A549 (cell line): ENCODE results near the gene RCOR2. TPM values are rescaled to one million over a fixed set of nuclear protein-coding genes. Genes with fewer than 3 reads are reported as not detected.

Source experiments
- ATAC-seq, 2 experiments: fragments of 200-7000 bp in 1 of 2; fragments of >200 bp in 1 of 2; cut with Nextera tagmentation in 1 of 2; cut with Tn5 transposase in 1 of 2; 3 replicates each; pipeline versions ENCODE4 v1.8.0 to v1.9.1; 2018 to 2020; ENCODE audit warnings: mild to moderate bottlenecking in 1 of 2, moderate library complexity in 1 of 2
- CTCF ChIA-PET: fragments of 300-600 bp; sonication (Branson Sonifier 250); formaldehyde crosslinking; extraction: SDS; loops from one replicate; lab custom pipeline; 2021; ENCODE audit warnings: antibody characterized with exemption, inconsistent platforms; lab: Yijun Ruan, JAX
- POLR2A ChIA-PET: fragments of 350-600 bp; formaldehyde crosslinking; extraction: SDS; loops from one replicate; lab custom pipeline; 2021; ENCODE audit warnings: antibody characterized with exemption, inconsistent platforms; lab: Yijun Ruan, JAX
- DNase-seq, 2 experiments: peaks; one replicate each; pipeline versions ENCODE4 v3.0.0 to v3.0.0-alpha.2; 2011 to 2016; ENCODE audit warnings: low read depth in 1 of 2, low spot score in 1 of 2
- FAIRE-seq: peaks from 2 replicates; lab custom pipeline; 2011; peaks lifted over from hg19 to GRCh38; lab: Jason Lieb, UNC
- H3K27ac ChIP-seq, 2 experiments: fragments of >200 bp; sonication (Bioruptor Twin); formaldehyde crosslinking; 3 replicates each; pipeline ENCODE4 v1.5.1; 2016 to 2017
- H3K4me1 ChIP-seq: fragments of >200 bp; sonication (Bioruptor Twin); formaldehyde crosslinking; 3 replicates; pipeline ENCODE4 v1.6.1; 2016
- H3K4me2 ChIP-seq: fragments of >200 bp; sonication (Bioruptor Twin); formaldehyde crosslinking; 3 replicates; pipeline ENCODE4 v1.6.1; 2016
- H3K4me3 ChIP-seq: fragments of >200 bp; sonication (Bioruptor Twin); formaldehyde crosslinking; 3 replicates; pipeline ENCODE4 v1.5.1; 2016
- H3K9me3 ChIP-seq: fragments of >200 bp; sonication (Bioruptor Twin); formaldehyde crosslinking; 3 replicates; pipeline ENCODE4 v1.6.1; 2016
- CBX2 ChIP-seq: fragments of 200-600 bp; sonication (generic); IDR thresholded peaks from 2 replicates; pipeline ENCODE4 v1.6.1; 2016; ENCODE audit warnings: low read depth, mild to moderate bottlenecking, borderline replicate concordance
- CBX8 ChIP-seq: fragments of 200-600 bp; sonication (generic); IDR thresholded peaks from 2 replicates; pipeline ENCODE4 v1.6.1; 2016
- CEBPB ChIP-seq, 2 experiments: fragments of >200 bp in 1 of 2; sonication (Bioruptor Twin) in 1 of 2; formaldehyde crosslinking in 1 of 2; IDR thresholded peaks; 2 replicates each; pipeline ENCODE4 v1.6.1; 2012 to 2016
- CHD4 ChIP-seq: fragments of 200-600 bp; sonication (generic); IDR thresholded peaks from 2 replicates; pipeline ENCODE4 v1.6.1; 2016; ENCODE audit warnings: antibody characterized with exemption, mild to moderate bottlenecking, borderline replicate concordance
- EHF ChIP-seq: fragments of 250-450 bp; sonication (Bioruptor Pico); IDR thresholded peaks from 2 replicates; pipeline ENCODE4 v1.5.0; 2020; ENCODE audit warnings: mild to moderate bottlenecking
- EHMT2 ChIP-seq: fragments of 200-600 bp; sonication (generic); IDR thresholded peaks from 2 replicates; pipeline ENCODE4 v1.6.1; 2016; ENCODE audit warnings: antibody characterized with exemption, low read depth, mild to moderate bottlenecking, moderate library complexity
- GATA3 ChIP-seq: IDR thresholded peaks from 2 replicates; pipeline ENCODE4 v1.6.1; 2012; ENCODE audit warnings: borderline replicate concordance
- HDAC2 ChIP-seq: fragments of 200-600 bp; sonication (generic); IDR thresholded peaks from 2 replicates; pipeline ENCODE4 v1.6.1; 2016
- HEYL ChIP-seq: fragments of 250-450 bp; sonication (Bioruptor Pico); IDR thresholded peaks from 2 replicates; pipeline ENCODE4 v1.8.0; 2021; ENCODE audit warnings: mild to moderate bottlenecking, moderate library complexity
- HOXA7 ChIP-seq: fragments of 250-450 bp; sonication (Bioruptor Pico); IDR thresholded peaks from 2 replicates; pipeline ENCODE4 v1.5.0; 2020; ENCODE audit warnings: mild to moderate bottlenecking, moderate library complexity
- HOXB5 ChIP-seq: fragments of 250-450 bp; sonication (Bioruptor Pico); IDR thresholded peaks from 2 replicates; pipeline ENCODE4 v1.5.0; 2020; ENCODE audit warnings: mild to moderate bottlenecking, moderate library complexity
- JUN ChIP-seq, 2 experiments: fragments of >200 bp; sonication (Bioruptor Twin); formaldehyde crosslinking; IDR thresholded peaks; 2 replicates in 1 of 2; 3 replicates in 1 of 2; pipeline ENCODE4 v1.6.1; 2016 to 2017
- KDM5A ChIP-seq: fragments of 200-600 bp; sonication (generic); IDR thresholded peaks from 2 replicates; pipeline ENCODE4 v1.6.1; 2016; ENCODE audit warnings: antibody characterized with exemption, mild to moderate bottlenecking
- MAFK ChIP-seq: fragments of 450-650 bp; IDR thresholded peaks from 2 replicates; pipeline ENCODE4 v1.6.1; 2014; ENCODE audit not compliant: partially characterized antibody
- MYC ChIP-seq: IDR thresholded peaks from 2 replicates; pipeline ENCODE4 v1.6.1; 2012; ENCODE audit warnings: mild to moderate bottlenecking, inconsistent platforms, low read length, improper control_type of control experiment, borderline replicate concordance
- NPAS2 ChIP-seq: fragments of 250-450 bp; sonication (Bioruptor Pico); IDR thresholded peaks from 2 replicates; pipeline ENCODE4 v1.8.0; 2022; ENCODE audit warnings: mild to moderate bottlenecking, moderate library complexity, borderline replicate concordance
- NR3C1 ChIP-seq: fragments of >200 bp; sonication (Bioruptor Twin); formaldehyde crosslinking; IDR thresholded peaks from 3 replicates; pipeline ENCODE4 v1.6.1; 2017
- PHF8 ChIP-seq: fragments of 200-600 bp; sonication (generic); IDR thresholded peaks from 2 replicates; pipeline ENCODE4 v1.6.1; 2016; ENCODE audit warnings: low read depth, mild to moderate bottlenecking, antibody characterized with exemption, moderate library complexity, borderline replicate concordance
- POLR2A ChIP-seq: IDR thresholded peaks from 2 replicates; pipeline ENCODE4 v1.6.1; 2012; ENCODE audit warnings: mild to moderate bottlenecking, low read length
- POLR2AphosphoS2 ChIP-seq: conservative IDR thresholded peaks from 2 replicates; pipeline ENCODE4 v1.6.1; 2012; ENCODE audit warnings: low read length, improper control_type of control experiment, inconsistent platforms
- RAD21 ChIP-seq, 2 experiments: fragments of >200 bp in 1 of 2; sonication (Bioruptor Twin) in 1 of 2; formaldehyde crosslinking in 1 of 2; IDR thresholded peaks in 1 of 2; conservative IDR thresholded peaks in 1 of 2; 2 replicates in 1 of 2; 3 replicates in 1 of 2; pipeline ENCODE4 v1.6.1; 2012 to 2018; ENCODE audit warnings: inconsistent platforms in 1 of 2
- RARB ChIP-seq: fragments of 250-450 bp; sonication (Bioruptor Pico); IDR thresholded peaks from 2 replicates; pipeline ENCODE4 v1.8.0; 2021; ENCODE audit warnings: mild to moderate bottlenecking, moderate library complexity
- TP53 ChIP-seq: fragments of 250-450 bp; sonication (Bioruptor Pico); IDR thresholded peaks from 2 replicates; pipeline ENCODE4 v1.5.0; 2021; ENCODE audit warnings: mild to moderate bottlenecking, moderate library complexity
- ZC3H11A ChIP-seq: fragments of 450-650 bp; IDR thresholded peaks from 2 replicates; pipeline ENCODE4 v1.6.1; 2014; ENCODE audit warnings: antibody characterized with exemption, mild to moderate bottlenecking
- ZNF302 ChIP-seq: fragments of 250-450 bp; sonication (Bioruptor Pico); IDR thresholded peaks from 2 replicates; pipeline ENCODE4 v1.9.0; 2021; ENCODE audit warnings: inconsistent platforms, mild to moderate bottlenecking, moderate library complexity
- WGBS: methylation state at CpG from one replicate; pipeline ENCODE4 v1.1.6; 2017; ENCODE audit errors: missing lambda C conversion rate; 5-methylcytosine and 5-hydroxymethylcytosine counted together
- polyA plus RNA-seq, 4 experiments: library from polyadenylated mRNA; depleted of rRNA in 3 of 4; stranded (reverse); fragments of >200 nt; fragmentation: RNase III in 1 of 4; extraction: RNeasy Plus Mini Kit Qiagen cat#74134 plus additional on column Dnase treatment in 1 of 4; gene quantifications; 2 replicates in 3 of 4; 3 replicates in 1 of 4; pipeline ENCODE4 v1.2.3, GENCODE V29; 2011 to 2017
- TF ChIP-seq, protein P1 (sequence below): fragments of >200 bp; sonication (Bioruptor Twin); formaldehyde crosslinking; IDR thresholded peaks from 3 replicates; pipeline ENCODE4 v1.6.1; 2016
- TF ChIP-seq, protein P2 (sequence below): fragments of 450-650 bp; IDR thresholded peaks from 2 replicates; pipeline ENCODE4 v1.6.1; 2014; ENCODE audit warnings: antibody characterized with exemption
- TF ChIP-seq, protein P3 (sequence below): fragments of 200-600 bp; sonication (generic); IDR thresholded peaks from 2 replicates; pipeline ENCODE4 v1.6.1; 2016; ENCODE audit warnings: antibody characterized with exemption, mild to moderate bottlenecking, moderate library complexity

RCOR2 gene
- polyA plus RNA-seq, 2 of the 4 experiments (the other 2 are of a cell fraction), result 0.46 to 2.5 TPM

DNA sequence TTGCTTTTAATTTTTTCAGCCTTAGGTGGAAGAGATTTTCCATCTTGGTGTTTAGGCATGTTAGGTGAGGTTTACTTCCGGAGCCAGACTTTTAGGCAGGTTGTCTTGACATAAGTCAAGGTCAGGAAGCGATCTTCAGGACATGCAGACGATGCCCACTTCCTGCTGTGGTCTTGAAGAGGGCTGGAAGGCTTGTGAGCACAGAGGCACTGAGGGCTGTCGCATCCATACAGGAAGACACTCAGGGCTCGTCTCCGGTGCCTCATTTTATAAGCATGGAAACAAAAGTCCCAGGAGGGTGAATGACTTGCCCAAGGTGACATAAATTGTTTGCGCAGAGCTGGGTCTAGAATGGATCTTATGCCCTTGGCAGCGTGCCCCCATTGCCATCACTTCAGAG is 47.3 kb downstream of the RCOR2 start (continued):
- TF ChIP-seq, protein P1, sequence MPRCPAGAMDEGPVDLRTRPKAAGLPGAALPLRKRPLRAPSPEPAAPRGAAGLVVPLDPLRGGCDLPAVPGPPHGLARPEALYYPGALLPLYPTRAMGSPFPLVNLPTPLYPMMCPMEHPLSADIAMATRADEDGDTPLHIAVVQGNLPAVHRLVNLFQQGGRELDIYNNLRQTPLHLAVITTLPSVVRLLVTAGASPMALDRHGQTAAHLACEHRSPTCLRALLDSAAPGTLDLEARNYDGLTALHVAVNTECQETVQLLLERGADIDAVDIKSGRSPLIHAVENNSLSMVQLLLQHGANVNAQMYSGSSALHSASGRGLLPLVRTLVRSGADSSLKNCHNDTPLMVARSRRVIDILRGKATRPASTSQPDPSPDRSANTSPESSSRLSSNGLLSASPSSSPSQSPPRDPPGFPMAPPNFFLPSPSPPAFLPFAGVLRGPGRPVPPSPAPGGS, result no peak

DNA sequence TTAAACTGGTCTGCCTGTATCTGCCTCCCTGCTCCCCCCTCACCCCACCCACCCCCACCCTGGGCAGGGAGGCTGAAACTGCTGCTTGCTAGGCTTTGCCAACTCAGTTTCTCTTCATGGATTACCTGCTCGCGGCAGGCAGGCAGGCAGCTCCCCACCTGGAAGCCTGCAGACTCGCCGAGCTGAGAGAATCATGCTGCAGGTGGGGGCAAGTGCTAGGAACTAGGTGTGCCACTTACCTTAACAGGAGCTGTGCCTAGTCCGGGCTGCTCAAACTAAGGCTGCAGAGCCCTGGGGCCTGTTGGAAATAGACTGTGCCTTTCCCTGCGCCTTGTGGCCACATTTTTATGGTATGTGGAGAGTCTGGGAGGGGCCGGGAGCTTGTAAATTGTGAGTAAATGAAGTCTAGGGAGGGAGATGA is 47.8 kb downstream of the RCOR2 start:
- Histone ChIP-seq H3K4me2 (no peak overlapping the region), H3K4me1 (peaks cover 57% of the 10 kb centered on the region), H3K27ac (peak overlapping the region in 1 of 2 experiments; percentile 20; a peak in 1 of 6 replicates), H3K9me3 (no peaks in the 10 kb centered on the region), H3K4me3 (no peak overlapping the region)
- ChIA-PET CTCF (interaction anchor here (1.0 to 1.5 kb wide), 4 partner anchors 14 to 77 kb away, joined by 3 read pairs; no protein-coding TSS in a partner anchor), POLR2A (no interaction called here)
- FAIRE-seq, result no peak
- TF ChIP-seq RARB (CRISPR knock-in tag) (no peak), POLR2A (no peak), MYC (no peak), POLR2AphosphoS2 (no peak), TP53 (CRISPR knock-in tag) (no peak), RAD21 (conservative IDR thresholded peaks at IDR 0.05 in 1 of 2, IDR thresholded peaks at IDR 0.05 in 1 of 2) (no peak), NPAS2 (CRISPR knock-in tag) (no peak), PHF8 (no peak), ZC3H11A (no peak), CEBPB (IDR thresholded peaks at IDR 0.05) (no peak), HOXB5 (CRISPR knock-in tag) (no peak), JUN (IDR thresholded peaks at IDR 0.05) (no peak), NR3C1 (no peak), CBX8 (no peak)
- DNase-seq, result no peak
- ATAC-seq, result no peak
- WGBS, result 89% methylated on average over 7 of the region's 7 CpGs

DNA sequence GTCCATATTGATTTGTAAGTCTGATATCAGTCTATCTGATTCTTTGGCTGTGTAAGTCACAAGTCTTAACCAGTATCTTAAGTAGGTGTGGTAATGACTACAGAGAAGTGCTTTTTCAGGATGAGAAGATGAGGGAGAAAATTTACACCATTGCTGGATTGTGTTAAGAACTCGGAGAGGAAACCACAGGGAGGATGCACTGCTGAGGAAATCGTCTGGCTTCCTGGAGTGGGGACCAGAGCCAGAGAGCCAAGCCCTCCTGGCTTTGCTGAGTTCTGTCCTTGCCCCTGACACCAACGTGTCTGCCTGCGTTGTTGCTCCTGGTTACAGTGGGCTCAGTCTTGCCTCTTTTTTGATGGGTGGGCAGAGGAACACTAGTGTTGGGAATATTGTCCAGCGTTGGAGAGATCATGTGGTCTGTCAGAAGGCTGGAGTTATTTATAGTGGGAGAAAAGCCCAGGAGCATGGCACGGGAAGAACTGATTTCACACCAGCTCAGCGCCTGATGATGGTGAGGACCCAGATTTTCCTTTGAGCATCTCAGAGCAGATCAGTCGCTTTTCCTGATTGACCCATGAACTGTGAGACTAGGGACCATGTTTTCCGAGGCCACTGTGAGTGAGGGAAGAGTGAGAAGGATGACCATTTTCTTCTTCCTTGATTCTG is 48.4 kb downstream of the RCOR2 start:
- ATAC-seq, result no peak
- no peak overlapping the region for H3K27ac ChIP-seq
- DNase-seq, result no peak
- H3K4me2 ChIP-seq, result no peak overlapping the region
- POLR2A ChIA-PET, result no interaction called here
- no peak for FAIRE-seq
- CTCF ChIA-PET, result interaction anchor here (0.5 to 2.0 kb wide), 2 partner anchors 12 to 77 kb away, joined by 3 to 5 read pairs; no protein-coding TSS in a partner anchor
- no peak for TF ChIP-seq GATA3
- no peak for TF ChIP-seq NR3C1
- no peak for TF ChIP-seq NPAS2 (CRISPR knock-in tag)
- TF ChIP-seq CHD4, result no peak
- TF ChIP-seq HEYL (CRISPR knock-in tag), result no peak
- TF ChIP-seq, protein P2, sequence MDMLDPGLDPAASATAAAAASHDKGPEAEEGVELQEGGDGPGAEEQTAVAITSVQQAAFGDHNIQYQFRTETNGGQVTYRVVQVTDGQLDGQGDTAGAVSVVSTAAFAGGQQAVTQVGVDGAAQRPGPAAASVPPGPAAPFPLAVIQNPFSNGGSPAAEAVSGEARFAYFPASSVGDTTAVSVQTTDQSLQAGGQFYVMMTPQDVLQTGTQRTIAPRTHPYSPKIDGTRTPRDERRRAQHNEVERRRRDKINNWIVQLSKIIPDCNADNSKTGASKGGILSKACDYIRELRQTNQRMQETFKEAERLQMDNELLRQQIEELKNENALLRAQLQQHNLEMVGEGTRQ, result no peak
- no peak for TF ChIP-seq CEBPB (IDR thresholded peaks at IDR 0.05)
- no peak for TF ChIP-seq ZNF302 (CRISPR knock-in tag)
- TF ChIP-seq JUN (IDR thresholded peaks at IDR 0.05), result no peak
- TF ChIP-seq EHMT2, result no peak
- TF ChIP-seq HOXA7, result no peak
- no peak for TF ChIP-seq MAFK
- no peak for TF ChIP-seq HDAC2
- TF ChIP-seq, protein P3, sequence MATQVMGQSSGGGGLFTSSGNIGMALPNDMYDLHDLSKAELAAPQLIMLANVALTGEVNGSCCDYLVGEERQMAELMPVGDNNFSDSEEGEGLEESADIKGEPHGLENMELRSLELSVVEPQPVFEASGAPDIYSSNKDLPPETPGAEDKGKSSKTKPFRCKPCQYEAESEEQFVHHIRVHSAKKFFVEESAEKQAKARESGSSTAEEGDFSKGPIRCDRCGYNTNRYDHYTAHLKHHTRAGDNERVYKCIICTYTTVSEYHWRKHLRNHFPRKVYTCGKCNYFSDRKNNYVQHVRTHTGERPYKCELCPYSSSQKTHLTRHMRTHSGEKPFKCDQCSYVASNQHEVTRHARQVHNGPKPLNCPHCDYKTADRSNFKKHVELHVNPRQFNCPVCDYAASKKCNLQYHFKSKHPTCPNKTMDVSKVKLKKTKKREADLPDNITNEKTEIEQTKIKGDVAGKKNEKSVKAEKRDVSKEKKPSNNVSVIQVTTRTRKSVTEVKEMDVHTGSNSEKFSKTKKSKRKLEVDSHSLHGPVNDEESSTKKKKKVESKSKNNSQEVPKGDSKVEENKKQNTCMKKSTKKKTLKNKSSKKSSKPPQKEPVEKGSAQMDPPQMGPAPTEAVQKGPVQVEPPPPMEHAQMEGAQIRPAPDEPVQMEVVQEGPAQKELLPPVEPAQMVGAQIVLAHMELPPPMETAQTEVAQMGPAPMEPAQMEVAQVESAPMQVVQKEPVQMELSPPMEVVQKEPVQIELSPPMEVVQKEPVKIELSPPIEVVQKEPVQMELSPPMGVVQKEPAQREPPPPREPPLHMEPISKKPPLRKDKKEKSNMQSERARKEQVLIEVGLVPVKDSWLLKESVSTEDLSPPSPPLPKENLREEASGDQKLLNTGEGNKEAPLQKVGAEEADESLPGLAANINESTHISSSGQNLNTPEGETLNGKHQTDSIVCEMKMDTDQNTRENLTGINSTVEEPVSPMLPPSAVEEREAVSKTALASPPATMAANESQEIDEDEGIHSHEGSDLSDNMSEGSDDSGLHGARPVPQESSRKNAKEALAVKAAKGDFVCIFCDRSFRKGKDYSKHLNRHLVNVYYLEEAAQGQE, result no peak
- TF ChIP-seq TP53 (CRISPR knock-in tag), result no peak
- TF ChIP-seq CBX2, result no peak
- TF ChIP-seq EHF (CRISPR knock-in tag), result no peak
- no peak for TF ChIP-seq KDM5A
- H3K9me3 ChIP-seq, result no peaks in the 10 kb centered on the region
- WGBS, result 89% methylated on average over 9 of the region's 9 CpGs
- H3K4me1 ChIP-seq, result peaks cover 60% of the 10 kb centered on the region
- H3K4me3 ChIP-seq, result no peak overlapping the region
